ENCODE data around the gene HOXD8.

The HOXD8 gene

DNA sequence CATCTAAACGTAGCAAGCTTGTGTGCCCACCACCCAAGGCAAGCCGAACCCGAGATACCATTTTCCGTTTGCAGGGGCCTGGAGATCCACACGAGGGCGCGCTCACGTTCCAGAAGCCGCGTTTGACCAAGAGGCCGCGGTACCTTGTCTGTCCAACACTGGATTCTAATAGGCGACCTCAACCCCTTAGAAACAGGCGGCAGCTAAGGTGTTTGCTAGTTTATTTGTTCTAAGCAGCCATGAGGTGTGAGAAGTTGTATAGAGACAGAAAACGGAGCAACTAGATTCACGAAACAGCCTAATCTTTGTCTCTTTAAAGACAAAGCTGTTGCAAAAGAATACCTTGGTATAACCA lies 18.2 kb upstream of the HOXD8 start:
- TF ChIP-seq, protein P1, sequence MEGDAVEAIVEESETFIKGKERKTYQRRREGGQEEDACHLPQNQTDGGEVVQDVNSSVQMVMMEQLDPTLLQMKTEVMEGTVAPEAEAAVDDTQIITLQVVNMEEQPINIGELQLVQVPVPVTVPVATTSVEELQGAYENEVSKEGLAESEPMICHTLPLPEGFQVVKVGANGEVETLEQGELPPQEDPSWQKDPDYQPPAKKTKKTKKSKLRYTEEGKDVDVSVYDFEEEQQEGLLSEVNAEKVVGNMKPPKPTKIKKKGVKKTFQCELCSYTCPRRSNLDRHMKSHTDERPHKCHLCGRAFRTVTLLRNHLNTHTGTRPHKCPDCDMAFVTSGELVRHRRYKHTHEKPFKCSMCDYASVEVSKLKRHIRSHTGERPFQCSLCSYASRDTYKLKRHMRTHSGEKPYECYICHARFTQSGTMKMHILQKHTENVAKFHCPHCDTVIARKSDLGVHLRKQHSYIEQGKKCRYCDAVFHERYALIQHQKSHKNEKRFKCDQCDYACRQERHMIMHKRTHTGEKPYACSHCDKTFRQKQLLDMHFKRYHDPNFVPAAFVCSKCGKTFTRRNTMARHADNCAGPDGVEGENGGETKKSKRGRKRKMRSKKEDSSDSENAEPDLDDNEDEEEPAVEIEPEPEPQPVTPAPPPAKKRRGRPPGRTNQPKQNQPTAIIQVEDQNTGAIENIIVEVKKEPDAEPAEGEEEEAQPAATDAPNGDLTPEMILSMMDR (IDR thresholded peaks at IDR 0.05; ENCODE audit: extremely low read depth, missing control alignments) = peak; percentile 63
- no peak for DNase-seq (ENCODE audit: low spot score)

DNA sequence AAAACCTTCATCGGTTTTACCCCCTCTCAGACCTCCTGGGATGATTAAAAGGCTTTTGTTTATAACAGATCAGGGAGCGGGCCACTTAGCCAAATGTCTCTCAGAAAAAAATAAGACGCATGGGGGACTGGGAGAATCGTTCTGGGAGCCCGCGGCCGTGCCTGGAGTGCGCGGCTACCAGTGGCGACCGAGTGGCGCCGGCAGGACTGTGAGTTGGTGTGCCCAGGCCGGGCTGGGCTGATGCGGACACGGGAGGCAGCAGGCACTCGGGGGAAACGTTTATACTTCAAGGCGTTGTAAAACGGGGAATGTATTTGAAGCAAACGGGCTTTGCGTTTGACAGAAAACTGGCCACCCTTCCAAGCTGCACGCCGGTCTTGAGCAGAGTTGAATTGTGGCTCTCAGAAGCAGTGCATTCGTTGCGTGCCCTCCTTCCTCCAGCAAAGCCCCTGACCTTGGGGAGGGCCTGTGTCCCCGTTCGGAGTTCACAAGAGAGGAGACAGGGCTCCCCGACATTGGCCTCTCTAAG lies 17.6 kb upstream of the HOXD8 start:
- TF ChIP-seq, protein P1 (IDR thresholded peaks at IDR 0.05; ENCODE audit: extremely low read depth, missing control alignments) = no peak
- no peak for DNase-seq (ENCODE audit: low spot score)

DNA sequence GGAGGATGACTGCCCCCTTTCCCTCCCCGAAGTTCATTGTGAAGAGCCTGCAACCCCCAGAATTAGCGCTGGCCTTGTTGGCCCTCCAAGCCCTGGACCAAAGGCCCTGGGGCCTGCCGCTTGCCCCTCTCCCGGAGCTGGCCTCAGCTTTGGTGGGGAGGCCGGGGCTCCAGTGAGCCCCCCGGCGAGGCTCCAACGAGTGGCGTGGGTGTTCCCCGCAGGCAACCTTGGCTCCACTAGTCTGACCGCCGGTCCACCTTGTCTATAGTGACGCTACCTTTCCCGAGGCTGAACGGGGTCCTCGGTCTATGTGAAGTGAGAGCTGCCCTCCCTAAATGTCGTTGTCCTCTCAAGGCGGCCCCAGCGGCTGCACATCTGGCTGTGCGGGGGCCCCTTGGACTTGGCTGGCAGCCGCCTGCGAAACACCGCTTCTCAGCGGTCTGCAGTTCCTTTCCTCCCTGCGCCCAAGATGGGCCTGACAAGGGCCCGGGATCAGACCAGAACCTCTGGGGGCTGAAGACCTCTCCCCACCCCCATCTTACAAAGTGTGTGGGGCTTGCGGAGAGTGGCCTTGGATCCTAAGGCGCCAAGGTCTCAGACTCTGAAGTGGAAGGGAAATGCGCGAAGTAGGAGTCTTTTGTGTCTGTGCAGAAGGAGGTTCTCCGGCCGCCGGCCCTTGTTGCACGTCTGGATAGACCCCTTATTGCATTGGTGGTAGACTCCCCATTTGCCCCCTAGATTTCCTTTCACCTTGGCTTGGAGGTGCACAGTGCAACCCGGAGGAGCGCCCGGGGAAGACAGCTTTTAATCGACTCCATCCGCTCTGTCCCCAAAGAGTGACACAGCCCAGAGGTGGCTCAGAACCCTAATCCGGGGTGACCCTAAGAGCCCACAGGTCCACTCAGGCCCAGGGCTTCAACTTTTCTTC lies 16.9 kb upstream of the HOXD8 start:
- TF ChIP-seq, protein P1 (IDR thresholded peaks at IDR 0.05; ENCODE audit: extremely low read depth, missing control alignments) = no peak
- no peak for DNase-seq (ENCODE audit: low spot score)

DNA sequence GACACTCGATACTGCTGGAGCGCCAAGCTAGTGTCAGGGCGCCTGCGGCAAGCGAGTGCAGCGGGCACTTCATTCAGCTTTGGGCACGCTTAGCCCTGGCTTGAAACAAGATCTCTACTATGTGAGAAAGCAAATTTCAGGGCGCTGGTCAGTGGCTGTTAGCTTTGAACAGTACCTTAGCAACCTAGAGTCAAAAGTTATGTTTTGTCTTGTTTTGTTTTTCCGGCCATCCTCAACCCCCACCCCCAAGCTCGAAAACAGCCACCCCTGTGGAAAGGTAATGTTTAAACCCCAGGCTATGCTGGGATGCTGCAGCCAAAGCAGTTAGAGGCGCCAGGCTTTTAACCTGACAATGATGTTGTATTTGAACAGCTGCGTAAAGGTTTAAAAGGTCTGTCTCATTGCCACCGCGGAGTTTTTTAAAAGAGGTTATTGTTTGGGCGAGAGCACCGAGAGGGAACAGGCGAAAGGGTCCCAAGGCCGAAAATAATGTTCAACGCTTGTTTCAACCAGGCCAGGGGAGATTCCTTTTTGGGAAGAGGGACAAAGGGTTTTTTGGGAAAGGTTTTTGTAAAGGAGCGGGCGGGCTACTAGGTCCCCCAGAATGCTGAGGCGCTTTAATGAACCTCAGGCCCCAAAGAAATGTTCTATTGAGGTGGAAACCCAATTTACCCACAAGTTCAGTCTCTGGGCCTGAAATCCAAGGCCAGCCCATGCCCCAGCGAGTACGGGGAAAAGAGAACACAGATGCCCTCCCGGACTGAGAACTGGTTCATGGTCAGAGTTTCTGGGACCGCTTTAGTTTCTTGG lies 15.2 kb upstream of the HOXD8 start:
- DNase-seq (ENCODE audit: low spot score) = no peak
- TF ChIP-seq, protein P1 (IDR thresholded peaks at IDR 0.05; ENCODE audit: extremely low read depth, missing control alignments) = no peak

DNA sequence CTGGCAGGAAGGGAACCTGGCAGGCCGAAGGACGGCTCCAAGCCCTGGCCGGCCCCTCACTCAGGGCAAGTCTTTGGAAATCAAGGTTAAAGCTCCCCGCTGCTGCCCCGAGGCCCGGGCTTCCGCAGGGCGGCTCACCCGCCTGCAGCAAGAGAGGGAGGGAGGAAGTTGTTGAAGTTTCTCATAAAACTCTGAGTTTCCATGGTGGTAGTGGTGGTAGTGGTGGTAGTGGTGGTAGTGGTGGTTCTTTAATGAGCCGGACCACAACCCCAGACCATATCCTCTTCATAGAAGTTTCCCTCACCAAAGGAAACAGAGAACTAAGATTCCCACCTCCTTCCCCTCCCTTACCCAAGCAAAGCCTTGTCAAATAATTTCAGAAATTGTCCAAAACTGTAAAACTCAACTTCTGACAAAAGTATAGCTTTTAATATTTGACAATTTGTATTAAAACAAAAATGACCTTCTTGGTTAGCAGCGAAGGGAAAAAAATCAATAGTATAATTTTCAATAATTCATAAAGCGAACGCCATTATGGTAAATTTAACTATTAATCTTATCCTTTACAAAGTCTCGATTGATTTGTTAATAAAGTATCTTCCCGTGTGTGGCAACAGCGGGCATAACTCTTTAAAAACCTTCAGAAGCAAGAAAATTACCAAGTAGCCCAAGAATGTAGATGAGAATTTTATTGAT lies 14.4 kb upstream of the HOXD8 start:
- TF ChIP-seq, protein P1 (IDR thresholded peaks at IDR 0.05; ENCODE audit: extremely low read depth, missing control alignments) = no peak
- no peak for DNase-seq (ENCODE audit: low spot score)

DNA sequence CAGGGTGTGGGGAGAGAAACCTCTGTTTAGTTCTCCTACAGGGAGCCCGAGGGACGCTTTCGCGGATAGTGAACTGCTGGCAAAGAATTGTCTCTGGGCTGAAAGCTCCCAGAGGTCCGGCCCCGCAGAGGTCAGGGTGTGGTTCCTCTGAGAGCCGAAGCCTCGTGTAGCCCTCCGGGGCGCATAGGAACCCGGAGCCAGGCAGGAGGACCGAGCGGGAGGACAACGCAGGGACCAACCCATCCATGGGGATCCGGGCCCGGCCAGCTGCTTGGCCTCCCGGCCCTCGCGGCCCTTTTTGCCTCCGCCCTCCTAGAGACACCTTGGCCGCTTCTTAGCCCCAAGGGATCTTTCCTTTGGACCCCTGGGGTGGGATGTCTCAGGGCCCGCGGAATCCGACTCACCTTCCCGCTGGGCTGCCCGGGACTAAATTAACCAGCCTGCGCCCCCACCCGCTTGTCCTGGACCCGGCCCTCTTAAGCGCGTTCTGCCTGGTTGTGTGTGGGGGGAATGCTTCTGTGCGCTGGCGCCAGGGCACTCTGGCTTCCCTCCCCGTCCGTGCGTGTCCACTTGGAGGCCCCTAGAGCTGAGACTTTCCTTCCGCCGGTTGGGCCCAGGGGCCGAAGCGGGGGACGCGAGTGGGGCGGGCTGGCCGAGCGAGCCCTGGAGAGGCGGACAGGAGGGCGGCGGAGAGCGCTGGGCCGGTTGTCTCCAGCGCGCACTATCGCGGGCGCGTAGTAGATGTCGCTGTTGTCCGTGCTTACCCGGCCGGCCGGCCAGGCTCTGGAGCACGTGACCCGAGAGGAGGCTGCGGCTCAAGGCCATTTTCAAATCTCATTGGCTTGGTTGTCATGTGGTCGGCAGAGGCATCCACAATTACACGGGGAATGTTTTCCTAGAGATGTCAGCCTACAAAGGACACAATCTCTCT lies 13.4 kb upstream of the HOXD8 start, which contains the start of gene HOXD10:
Gene HOXD10 (plus strand): TSS at position 896 of the 931 bp plus-strand sequence. CDS start 56 bp downstream, outside the sequence.
- DNase-seq (ENCODE audit: low spot score) = no peak
- TF ChIP-seq, protein P1 (IDR thresholded peaks at IDR 0.05; ENCODE audit: extremely low read depth, missing control alignments) = no peak
